ENCODE results near the gene LSM5. TPM values are rescaled to one million over a fixed set of nuclear protein-coding genes. Genes with fewer than 3 reads are reported as not detected.

Gene LSM5
- total and polyA plus RNA-seq, 9 of the 15 experiments (the other 6 are each of a cell fraction or from before 2014, with no cell fraction given): 36.3 to 620 (median 186) TPM

DNA sequence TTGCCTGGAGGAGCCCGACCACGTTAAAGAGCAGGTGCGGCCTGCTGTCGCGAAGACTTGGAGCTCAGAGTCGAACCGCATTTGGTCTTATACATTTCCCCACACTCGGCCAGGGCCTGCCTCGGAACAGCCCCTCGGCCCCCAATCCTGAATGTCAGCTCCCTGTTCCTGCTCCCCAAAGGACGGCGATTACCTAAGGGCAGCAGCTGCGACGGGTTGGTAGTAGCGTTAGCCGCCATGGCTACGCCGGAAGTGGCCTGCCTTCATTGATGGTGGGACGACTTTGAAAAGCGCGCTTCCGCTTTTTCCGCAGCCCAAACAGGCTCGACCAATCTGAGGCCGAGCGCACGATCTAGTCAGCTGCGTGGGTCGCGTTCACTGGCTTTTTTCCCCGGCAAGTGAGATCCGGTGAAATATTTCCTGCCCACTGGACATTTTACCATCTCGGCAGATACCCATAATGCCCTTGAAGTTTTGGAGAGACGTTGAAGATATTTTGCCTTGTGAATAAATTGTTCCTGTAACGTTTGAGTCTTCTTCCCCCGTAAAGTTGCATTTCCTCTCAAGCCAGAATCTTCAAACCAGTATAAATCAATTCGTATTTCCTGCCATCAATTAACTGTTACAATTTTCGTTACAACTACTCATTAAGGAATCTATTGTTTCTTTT is at the start of gene LSM5 (continued):
- TF ChIP-seq RAD51 (IDR thresholded peaks at IDR 0.05; ENCODE audit: borderline replicate concordance, low read depth) (no peak; the same call in 1 of the 2 replicates), HCFC1 (IDR thresholded peaks at IDR 0.05; ENCODE audit: low read depth, low read length) (peak; percentile 85), ZNF24 (IDR thresholded peaks at IDR 0.05) (peak; percentile 60; the same call in 1 of the 2 replicates), ZNF134 (CRISPR knock-in tag; conservative IDR thresholded peaks at IDR 0.05) (0 out of 2 replicates have a peak, but pooled peaks have one; percentile 1), SP1 (CRISPR knock-in tag; IDR thresholded peaks at IDR 0.05) (peak; percentile 82), NRF1 (conservative IDR thresholded peaks at IDR 0.05 in 1 of 2, IDR thresholded peaks at IDR 0.05 in 1 of 2) (peak; percentile 48 to 66; a peak in 3 of 4 replicates), ZFP36 (IDR thresholded peaks at IDR 0.05; ENCODE audit: low read depth, low read length, partially characterized antibody) (peak; percentile 34), TRIM24 (IDR thresholded peaks at IDR 0.05) (peak in 1 of 2 experiments; percentile 95; a peak in 2 of 4 replicates), FOXM1 (IDR thresholded peaks at IDR 0.05; ENCODE audit: low read depth) (peak; percentile 88), FOXM1 (CRISPR knock-in tag; IDR thresholded peaks at IDR 0.05; ENCODE audit: low read depth) (0 out of 2 replicates have a peak, but pooled peaks have one; percentile 27), FOXP1 (CRISPR knock-in tag; IDR thresholded peaks at IDR 0.05) (peak; percentile 83), NCOA6 (IDR thresholded peaks at IDR 0.05) (no peak), PTTG1 (tag; IDR thresholded peaks at IDR 0.05; ENCODE audit: low read depth) (no peak), LARP7 (IDR thresholded peaks at IDR 0.05) (no peak), XRCC3 (IDR thresholded peaks at IDR 0.05) (no peak; the same call in 1 of the 2 replicates), NCOA2 (IDR thresholded peaks at IDR 0.05; ENCODE audit: partially characterized antibody in 2 of 2) (no peak), ZBTB33 (CRISPR knock-in tag; IDR thresholded peaks at IDR 0.05) (peak; percentile 30; the same call in 1 of the 2 replicates), ESRRB (CRISPR knock-in tag; IDR thresholded peaks at IDR 0.05; ENCODE audit: borderline replicate concordance) (no peak), PURB (CRISPR knock-in tag; IDR thresholded peaks at IDR 0.05; ENCODE audit: low read depth) (no peak), RBM17 (IDR thresholded peaks at IDR 0.05; ENCODE audit: borderline replicate concordance, low read depth, low read length) (no peak), ZBED1 (IDR thresholded peaks at IDR 0.05) (no peak), ZNF280B (CRISPR knock-in tag; IDR thresholded peaks at IDR 0.05) (no peak), ZNF263 (CRISPR knock-in tag; IDR thresholded peaks at IDR 0.05; ENCODE audit: borderline replicate concordance) (no peak; the same call in 1 of the 2 replicates), CHD4 (IDR thresholded peaks at IDR 0.05; ENCODE audit: insufficient read depth, insufficient replicate concordance, low read depth, low read length, poor library complexity, severe bottlenecking) (no peak), MAFF (IDR thresholded peaks at IDR 0.05; ENCODE audit: low read length) (0 out of 2 replicates have a peak, but pooled peaks have one; percentile 6), TAL1 (IDR thresholded peaks at IDR 0.05) (no peak; the same call in 1 of the 2 replicates), MCM2 (IDR thresholded peaks at IDR 0.05; ENCODE audit: low read depth) (no peak), KDM1A (IDR thresholded peaks at IDR 0.05) (no peak)

Data from K562 (cell line).